ENCODE results near the gene GCK. TPM values are rescaled to one million over a fixed set of nuclear protein-coding genes. Genes with fewer than 3 reads are reported as not detected.

GCK gene
- polyA plus RNA-seq, 3 donors: 3.0 to 5.6 (median 4.7) TPM

DNA sequence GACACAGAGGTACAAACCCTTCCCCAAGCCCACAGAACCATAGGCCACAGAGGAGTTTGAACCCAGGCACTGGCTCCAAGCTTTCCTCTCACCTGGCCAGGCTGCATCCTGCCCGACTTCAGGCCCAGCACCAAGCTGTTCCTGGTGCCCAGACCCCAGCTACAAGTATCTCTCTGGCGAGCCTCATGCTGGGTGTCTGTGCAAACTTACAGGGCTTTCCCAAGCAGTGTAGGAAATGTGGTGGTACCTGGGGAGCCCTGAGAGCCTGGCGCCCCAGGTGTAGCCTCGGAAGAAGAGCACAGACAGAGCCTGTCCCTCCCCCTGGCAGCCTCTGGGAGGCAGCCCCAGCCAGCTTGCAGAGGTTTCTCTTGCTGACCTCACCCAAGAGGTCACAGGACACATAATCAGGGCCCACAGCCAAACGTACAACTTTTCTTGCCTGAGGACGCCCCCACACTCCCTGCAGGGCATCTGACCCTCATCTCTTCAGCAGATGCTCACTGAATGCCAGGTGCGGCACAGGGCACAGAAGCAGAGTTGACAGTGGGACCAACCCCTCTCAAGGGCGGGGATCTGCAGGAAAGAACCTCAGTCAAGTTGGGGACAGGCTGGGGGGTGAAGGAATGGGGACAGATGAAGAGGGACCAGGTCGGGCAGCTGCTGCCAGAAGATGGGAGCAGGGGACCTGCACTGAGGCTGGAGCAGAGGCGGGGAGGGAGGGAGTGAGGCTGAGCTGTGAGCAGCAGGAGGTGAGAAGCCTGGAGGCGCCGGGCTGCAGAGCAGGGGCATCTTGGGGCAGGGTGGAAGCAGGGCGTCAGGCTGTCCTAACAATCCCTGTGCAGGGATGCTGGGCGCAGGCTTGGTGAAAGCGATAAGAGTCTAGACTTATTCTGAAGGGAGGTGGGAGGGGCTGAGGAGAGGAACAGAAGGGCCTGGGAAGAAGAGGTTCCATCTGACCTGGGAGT, 31.8 kb downstream of the GCK start:
- no peak for DNase-seq

DNA sequence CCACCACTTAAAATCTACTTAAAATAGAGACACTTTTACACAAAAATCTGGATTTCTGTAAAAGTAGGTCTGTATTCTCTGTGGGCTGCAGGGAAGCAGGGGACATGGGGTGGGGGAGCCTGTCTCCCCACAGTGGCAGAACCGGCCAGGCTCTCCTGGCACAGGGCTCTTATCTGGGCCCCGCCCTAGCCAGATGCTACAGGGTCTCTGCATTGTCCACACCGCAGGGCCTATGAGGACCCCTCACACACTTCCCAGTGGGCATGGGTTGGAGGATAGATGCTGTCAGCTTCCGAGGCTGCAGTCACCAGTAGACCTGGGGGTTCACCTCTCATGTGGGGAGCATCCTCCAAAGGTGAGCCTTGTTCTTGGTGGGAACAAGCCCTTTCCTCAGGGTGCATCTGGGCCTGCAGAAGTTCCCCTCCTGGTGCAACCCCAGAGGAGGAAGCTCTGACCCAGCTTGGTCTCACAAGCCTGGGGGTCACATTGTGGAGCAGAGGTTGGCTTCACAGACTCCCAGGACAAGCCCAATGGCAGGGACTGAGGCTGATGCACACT, 32.7 kb downstream of the GCK start:
- no peak for DNase-seq

DNA sequence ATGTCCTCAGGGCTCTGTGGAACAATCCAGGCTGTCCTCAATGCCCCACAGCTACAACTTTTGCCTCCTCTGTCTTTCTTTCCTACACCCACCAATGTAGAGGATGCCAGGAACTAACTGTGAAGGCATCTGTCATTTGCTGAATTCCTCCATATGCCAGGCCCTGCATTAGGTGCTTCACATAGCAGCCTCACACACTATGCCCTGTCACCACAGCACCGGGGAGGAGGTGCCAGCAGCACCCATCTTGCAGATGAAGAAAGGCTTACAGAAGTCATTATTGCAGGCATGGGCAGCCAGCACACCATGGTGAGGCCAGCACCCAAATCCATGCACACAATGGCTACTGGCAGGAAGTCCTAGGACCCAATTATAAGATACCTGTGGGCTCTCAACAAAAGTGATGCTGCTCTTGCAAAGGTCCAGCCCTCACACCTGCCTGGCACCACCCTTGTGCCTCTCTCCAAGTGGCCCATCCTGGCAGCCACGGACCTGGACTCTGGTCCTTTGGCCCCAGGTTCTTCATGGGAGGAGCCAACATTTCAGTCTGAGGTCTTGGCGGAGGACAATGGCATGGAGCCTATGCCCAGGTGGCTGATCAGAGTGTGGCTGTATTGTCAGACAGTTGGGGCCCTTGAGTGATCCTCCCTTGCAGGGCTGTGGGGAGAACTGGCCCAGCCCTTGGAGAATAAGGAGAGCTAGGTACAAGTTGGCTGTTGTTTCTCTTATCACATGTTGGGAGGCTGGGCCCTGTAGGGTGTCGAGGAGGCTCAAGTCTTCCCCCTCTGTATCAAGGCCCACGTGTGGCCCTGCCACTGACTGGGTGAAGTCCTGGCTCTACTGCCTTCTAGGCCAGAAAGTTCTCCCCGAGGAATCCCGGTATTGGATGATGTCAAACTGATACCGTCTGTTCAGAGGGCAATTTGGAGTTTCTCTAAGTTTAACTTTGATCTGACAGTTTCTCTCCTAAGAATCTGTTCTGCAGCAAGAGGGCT, 33.8 kb downstream of the GCK start:
- DNase-seq: no peak

DNA sequence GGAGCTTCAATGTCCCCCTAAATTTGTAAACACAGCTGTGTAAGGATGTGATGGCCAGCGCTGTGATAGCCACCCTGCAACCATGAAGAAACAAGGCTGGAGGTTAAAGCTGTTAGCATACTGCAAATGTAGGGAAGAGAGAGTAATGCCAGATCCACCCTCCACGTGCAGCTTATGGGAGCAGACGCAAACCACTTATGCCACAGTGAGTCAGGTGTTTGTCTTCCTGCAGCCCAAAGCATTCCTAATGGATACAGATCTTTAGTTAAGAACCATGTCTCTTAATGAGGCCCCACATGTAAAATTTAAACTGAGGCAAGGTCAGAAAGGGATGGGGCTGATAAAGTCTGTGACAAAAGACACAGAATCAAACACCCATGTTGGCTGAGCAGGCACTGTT, 34.5 kb downstream of the GCK start:
- no peak for DNase-seq

DNA sequence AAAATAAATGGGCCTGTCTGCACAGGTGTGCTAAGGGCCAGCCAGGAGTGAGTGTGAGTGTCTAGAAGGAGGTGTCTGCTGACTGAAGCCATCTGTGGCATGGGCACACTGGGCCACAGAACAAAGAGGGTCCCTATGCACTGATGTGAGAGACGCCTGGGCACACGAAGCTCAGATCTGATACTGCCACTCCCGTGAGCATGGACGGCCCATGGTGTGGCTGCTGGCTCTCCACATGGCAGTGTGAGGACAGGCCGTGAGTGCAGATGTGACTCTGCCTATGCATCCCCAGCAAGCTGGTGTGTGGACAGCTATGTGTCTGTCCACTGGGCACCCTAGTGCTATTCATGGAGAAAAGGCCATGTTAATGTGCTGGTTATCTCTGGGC, 35.3 kb downstream of the GCK start:
- DNase-seq: no peak

DNA sequence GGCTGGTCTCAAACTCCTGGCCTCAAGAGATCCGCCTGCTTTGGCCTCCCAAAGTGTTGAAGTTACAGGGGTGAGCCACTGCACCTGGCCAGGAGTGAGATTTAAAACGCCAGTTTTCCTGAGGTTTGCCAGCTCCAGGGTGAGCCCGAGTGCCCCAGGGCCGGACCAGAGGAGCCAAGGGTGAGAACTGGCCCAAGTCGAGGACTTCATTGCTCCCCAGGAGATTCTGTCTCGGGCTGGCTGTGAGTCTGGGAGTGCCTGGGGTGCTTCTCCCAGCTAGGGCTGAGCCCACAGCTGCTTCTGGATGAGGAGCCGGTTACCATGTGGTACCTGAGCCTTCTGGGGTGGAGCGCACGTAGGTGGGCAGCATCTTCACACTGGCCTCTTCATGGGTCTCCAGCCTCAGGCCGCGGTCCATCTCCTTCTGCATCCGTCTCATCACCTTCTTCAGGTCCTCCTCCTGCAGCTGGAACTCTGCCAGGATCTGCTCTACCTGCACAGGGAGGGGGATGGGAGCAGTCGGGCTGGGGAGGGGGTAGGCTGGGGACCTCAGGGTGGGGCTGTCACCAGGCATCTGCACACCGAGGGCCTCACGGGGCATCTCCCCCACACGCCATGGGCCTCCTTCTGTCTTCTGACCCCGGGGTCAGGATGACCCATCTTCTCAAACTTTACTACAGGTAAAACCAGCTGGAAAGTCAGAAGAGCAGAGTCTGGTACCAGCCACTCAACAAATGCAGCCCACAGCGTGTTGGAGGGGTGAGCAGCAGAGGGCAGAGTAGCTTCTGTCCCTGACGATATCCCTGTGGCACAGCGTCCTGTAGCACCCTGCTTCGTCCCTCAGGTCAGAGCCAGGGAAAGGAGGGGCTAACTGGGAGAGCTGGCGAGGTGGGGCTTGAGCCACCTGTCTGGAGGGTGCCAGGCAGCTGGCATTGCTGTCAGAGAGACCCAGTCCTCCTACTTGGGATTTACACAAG, 36.0 kb downstream of the GCK start:
- DNase-seq: no peak

DNA sequence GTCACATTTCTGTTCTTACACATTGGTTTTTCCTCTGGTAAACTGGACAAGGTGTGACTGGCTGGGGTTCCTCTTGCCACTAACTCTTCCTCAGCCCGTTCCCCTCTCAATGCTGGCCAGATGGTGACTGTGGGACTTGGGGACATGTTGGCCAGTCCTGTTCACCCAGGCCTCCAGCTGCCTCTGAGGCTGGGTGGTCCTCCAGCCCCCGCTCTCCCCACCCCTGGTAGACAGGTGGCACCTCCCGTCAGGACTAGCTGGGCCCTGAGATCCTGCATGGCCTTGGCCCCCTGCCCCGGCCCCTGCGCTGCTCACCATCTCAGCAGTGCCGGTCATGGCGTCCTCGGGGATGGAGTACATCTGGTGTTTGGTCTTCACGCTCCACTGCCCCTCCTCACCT, 37.3 kb downstream of the GCK start:
- DNase-seq: no peak

DNA sequence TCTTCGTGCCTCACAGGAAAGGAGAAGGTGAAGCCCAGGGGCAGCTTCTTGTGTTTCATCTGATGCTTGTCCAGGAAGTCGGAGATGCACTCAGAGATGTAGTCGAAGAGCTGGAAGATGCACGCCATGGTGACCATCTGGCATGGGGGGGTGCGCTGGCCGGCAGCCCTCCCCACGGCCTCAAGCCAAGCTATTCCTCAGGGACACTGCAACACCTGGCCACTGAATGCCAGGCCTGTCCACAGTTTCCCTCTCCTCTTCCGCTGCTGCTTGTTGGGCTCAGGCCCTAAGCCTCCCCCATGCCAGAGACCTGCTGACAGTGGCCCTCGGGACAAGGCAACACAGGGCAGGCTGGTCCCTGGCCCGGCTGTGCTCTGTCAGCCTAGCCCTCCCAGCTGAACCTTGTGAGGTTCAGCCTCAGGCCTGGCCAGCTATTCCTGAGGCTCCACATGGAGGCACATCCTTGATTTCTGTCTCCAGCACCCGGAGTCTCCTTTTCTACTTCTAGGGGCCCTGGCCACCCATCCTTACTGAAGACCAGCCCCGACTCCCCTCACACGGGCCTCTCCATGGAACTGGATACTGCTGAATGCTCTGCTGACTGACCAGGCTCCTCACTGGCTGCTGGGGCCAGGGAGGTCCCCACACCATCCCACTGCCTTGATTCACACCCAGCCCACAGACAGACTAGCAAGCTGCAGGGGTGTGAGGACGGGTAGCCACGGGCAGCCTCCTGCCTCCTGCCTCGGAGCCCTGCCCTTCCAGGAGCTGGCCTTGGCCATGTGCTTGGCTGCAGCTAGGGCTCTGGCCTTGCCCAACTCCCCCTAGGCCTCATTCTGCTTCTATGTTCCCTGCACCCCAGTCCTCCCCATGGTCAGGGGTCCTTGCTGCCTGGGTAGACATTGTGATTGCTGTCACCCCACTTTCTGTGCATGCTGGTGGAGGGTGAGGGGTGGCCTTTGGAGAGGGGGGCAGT, 38.0 kb downstream of the GCK start:
- DNase-seq: no peak

DNA sequence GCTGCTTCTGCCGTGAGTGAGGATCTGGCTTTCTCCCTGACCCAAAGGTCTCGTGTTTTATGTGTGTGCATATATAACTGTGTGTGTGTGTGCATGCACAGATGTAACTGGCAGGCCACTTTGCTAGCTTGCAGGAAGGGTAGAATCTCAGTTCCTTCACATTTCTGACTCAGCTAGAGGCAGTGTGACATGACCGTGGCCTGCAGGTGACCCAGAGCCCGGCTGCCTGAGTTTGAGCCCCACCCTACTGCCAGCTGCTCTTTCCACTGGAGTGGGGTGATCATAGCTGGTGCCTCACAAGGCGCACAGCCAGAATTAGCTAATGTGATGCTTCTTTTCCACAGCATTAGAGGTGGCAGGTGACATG, 38.8 kb downstream of the GCK start:
- no peak for DNase-seq

DNA sequence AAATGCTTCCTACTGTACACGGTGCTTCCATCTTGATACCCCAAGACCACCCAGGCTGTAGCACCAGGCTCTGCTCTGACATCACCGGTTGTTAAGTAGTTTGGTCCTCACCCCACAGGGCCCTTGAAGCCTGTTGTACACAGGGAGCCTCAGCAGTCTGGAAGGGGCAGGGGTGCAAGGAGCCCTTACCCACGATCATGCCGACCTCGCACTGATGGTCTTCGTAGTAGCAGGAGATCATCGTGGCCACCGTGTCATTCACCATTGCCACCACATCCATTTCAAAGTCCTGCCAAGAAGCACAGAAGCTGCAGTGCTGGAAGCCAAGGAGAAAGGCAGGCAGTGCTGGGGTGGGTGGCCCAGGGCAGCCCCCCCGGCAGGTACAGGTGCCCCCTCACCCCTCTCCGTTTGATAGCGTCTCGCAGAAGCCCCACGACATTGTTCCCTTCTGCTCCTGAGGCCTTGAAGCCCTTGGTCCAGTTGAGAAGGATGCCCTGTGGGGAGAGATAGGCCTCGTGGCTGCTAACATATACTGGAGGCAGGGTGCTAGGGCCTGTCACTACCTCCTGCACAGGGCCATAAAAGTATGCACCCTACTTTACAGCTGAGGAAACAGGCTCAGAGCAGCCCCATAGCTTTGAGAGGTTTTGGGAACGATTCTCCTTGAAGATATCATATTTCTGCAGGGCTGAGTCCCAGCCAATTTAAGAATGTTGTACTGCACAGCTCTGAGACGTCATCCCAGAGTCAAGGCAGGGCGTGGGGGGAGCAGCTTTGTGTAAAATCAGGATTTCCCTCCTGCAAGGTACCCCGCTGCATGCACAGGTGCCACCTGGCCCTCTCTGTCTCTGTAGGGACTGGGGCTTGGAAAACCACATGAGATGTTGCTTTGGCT, 39.4 kb downstream of the GCK start:
- DNase-seq: no peak

DNA sequence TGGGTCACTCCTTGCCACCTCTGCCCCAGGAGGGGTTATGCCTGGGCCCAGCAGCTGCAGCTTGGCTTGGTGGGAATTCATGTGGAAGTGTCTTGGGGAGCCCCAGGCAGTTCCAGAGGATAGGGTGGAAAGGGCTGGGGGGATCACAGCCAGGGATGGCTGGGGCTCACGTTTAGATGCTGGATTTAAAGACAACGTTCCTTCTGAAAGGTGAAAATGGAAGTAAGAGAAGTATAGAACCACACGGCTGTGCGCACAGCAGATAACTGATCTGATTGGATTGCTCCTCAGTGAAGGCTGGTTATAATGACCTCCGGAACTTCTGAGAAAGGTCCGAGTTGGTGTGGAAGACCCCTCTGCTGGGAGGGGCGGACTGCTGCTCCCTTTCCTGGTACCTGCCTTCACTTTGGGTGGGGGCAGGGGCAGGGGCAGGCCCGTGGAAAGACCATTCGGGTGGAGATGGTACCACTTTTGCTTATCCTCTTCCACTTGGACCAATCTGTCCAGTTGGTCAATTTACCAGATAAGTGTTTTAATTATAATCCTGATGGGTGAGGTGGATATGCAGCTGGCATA, 40.2 kb downstream of the GCK start:
- DNase-seq: no peak

DNA sequence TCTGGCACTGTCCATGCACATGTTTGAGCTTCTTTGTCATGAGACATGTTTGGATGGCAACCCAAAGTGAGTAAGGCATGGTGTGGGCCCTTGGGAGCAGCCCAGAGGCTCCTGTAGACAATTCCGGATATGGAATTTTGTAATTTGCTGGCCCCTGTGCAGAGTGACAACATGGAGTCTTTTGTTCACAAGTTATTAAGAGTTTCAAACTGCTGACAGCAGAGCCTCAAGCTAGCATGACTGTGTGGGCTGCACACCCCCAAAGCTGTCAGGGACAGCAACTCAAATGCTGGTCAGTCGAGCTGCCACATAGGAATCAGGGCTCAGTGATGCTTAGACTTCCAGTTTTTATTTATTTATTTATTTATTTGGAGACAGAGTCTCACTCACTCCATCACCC, 41.1 kb downstream of the GCK start:
- no peak for DNase-seq

DNA sequence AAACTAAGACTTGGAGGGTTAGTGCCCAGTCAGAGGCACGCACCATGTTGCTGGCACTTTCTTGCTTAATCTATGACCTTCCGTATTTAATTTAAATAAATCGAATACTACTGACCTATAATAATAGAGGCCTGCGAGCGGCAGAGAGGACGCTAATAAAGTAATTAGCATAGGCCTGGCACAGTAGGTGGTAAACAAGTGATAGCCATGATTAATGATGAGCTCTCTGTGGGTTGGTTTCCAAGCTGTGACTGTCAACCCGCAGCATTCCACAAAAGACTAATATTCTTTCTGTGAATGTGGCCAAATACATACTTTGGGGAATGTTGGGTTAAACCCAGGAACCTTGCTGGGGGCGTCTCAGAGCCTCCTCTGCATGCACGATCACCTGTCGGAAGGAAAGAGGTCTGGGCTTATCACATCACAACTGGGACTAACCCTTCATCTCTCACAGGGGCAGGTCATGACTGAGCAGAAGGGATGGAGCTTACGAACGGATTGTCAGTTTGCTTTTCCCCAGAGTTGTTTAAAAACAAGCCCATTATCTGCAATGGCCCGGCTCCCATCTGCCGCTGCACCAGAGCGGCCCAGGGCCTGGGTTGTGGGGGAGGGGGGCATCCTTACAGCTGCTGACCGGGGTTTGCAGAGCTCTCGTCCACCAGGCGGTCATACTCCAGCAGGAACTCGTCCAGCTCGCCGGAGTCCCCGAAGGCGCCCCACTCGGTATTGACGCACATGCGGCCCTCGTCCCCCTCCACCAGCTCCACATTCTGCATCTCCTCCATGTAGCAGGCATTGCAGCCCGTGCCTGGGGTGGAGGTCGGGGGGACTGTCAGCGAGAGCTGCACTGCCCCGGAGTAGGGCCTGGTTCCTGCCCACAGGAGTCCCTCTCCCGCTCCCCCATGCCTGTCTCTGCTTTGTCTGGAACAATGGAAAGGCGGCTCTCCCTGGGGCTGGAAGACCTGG, 41.9 kb downstream of the GCK start:
- DNase-seq: peak; percentile 73

DNA sequence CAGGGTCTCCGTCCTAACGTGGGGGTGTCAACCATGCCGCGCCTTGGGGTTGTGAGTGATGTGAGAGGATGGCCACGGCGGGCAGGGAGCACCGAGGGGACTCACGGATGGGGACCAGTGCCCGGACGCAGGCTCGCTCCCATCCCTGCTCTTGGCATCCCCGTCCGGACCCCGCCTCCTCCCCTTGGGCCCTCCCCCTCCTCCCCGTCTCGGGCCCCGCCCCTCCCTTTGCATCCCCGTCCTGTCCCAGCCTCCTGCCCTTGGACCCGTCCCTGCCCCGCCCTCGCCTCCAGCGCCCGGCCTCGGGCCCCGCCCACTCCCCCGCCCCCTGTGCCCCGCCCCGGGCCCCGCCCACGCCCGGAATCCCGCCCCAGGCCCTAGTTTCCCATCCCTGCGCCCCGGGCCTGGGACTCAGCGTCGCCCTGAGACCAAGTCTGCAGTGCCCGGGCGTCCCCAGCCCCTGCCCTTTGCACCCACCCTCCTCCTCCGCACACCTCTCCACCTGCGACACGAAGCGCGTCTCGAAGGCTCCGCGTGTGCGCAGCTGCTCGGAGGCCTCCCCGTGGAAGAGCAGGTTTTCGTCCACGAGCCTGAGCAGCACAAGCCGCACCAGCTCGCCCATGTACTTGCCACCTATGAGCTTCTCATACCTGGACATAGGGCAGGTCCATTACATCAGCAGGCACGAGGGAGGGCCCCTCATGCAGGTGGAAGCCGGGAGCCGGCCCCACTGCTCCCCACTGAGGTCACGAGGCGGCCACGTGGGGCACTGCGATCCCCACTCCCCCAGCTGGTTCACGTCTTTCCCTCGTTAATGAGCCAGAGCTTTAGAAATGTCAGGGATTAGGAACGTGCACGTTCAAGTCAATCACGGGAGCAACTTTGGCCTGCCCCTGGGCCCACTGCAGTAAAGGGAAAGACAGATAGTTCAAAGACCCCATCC, 43.0 kb downstream of the GCK start:
- DNase-seq: peak; percentile 72

DNA sequence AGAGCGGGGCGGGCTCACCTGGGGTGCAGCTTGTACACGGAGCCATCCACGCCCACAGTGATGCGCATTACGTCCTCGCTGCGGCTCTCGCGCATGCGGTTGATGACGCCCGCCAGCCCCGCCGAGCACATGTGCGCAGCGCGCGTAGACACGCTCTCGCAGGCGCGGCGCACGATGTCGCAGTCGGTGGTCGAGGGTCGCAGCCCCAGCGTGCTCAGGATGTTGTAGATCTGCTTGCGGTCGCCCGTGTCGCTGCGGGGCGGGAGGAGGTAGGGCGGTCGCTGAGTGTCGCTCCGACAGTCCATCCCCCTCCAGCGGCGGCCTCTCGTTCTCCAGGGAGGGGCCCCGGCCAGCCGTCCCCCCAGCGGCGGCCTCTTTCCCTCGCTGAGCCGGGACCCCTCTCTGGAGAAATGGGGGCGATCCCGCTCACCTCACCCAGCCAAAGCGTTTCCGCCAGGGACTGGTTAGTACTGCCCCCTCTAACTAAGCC, 43.7 kb downstream of the GCK start:
- no peak for DNase-seq

DNA sequence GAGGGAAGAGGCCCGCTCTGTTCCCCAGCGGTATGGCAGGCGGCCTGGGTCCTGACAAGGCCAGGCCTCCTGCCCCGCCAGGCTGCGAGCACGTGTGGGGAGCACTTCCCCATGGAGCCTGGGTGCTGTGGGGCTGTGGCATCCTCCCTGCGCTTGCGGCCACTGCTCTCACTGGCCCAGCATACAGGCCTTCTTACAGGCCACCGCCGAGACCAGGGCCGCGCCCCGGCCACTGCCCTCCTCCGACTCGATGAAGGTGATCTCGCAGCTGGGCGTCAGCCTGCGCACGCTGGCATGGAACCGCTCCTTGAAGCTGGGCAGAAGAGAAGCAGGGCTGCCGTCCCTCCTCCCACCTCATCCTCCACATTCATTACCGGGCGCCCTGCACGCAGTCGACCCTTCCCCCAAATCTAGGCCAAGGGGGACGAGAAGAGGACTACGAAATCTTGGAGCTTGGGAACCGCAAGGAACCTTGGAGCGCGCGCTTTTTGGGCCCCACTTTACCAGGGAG, 44.2 kb downstream of the GCK start:
- DNase-seq: no peak

Measured in renal pelvis (tissue), 4 donors.